Activated CD8-positive, alpha-beta memory T cell treated with anti-CD3 and anti-CD28 coated beads, Interleukin-2, amount 50 U/mL, for 4 hours (primary cell): ENCODE data around the gene GNG8.

Experiments
- DNase-seq: peaks from one replicate; pipeline ENCODE4 v3.0.0-alpha.2; 2020

The GNG8 gene

DNA sequence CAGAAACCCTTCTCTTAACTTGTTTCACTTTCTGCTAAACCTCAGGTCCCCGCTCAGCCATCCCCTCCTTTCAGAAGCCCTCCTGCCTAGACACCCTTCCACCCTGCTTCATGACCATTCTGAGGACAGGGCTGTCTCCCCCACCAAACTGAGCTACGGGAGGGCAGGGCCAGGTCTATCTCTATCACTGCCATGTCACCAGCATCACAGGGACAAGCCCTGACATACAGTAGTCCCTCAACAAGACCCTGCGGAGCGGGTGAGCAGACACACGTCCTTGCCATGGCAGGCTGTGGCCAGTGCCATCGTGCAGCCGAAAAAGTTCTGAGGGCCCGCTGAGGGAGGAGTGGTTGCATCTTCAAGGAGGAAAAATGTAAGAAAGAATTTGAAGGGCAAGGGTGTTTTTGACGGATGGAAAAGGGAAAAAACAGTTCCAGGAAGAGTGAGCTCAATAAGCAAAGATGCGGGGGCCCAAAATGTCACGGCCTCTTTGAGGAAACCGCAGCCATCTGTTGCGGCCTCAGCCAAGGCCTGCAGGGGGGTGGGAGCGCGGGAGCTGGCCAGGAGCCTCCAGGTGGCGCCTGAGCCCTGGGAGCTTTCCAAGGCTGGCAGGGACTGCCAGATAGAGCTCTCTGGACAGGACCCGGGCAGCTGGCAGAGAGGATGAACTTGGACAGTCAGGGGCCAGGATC is 19.2 kb downstream of the GNG8 start:
- DNase-seq = no peak

DNA sequence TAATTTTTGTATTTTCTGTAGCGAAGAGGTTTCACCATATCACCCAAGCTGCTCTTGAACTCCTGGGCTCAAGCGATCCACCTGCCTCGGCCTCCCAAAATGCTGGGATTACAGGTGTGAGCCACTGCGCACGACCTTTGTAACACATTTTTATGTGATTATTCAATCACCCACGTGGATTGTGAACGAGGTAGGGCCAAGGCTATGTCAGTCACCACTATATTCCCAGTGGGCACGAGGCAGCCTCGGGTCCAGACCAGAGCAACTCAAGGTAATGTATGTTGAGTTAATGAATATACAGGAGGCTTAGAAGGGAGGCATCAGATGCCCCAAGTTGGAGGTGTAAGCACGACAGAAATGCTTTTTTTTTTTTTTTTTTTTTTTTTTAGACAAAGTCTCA is 20.0 kb downstream of the GNG8 start:
- no peak for DNase-seq

DNA sequence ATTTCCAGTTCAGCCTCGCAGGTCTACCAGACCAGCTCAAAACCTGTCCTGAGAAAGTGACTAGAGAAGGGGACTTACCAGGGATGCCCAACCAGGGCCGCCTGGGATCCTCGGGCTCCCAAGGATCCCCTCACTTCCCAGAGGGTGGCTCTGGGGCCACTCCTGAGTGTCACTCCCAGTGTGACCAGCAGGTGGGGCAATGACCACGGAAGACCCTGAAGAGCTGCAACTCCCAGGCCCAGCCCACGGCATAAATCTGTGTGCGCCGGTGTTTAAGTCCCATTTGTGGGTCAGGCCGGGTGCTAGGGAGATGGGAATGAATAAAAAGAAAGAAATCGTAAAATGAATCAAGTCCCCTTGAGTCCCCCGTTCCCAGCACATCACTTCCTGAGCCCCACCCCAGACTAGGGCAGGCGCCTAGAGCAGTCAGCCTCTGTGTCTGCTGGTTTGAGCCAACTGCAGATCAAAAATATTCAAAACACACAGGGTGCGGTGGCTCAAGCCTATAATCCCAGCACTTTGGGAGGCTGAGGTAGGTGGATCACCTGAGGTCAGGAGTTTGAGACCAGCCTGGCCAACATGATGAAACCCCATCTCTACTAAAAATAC is 21.8 kb downstream of the GNG8 start:
- peak; percentile 83 for DNase-seq

DNA sequence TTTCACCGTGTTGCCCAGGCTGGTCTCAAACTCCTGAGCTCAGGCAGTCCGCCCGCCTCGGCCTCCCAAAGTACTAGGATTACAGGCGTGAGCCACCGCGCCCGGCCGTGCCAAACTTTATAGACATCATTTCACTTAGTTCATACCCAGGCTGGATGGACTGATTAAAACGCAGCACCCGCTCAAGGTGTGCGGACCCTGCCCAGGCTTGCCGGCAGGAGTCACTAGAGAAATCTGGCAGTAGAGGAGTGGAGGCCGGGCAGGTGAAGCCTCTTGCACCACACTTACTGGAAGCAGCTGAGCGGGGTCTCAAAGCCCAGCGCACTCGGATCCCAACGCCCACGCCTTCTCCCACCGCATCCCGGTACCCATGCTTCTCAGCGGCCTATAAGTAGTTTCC is 22.5 kb downstream of the GNG8 start:
- DNase-seq = no peak

DNA sequence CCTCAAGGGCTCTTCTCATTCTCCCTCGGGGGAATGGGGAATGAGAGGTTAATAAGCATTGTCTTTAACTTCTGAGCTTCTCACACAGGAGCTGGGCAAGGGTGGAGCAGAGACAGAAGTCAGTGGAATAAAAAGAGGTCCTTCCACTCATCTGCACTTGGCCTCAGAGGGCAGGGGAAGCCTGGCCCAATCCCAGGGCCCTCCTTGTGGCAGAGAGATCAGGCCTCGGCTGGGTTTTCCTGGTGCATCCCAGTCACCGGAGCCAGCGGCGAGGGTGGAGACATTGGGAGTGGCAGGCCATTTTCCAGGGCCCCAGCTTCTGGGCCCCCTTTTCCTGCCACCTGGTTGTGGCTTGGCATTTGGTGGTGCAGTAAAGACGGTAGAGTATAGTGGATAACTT is 24.2 kb downstream of the GNG8 start:
- DNase-seq = no peak

DNA sequence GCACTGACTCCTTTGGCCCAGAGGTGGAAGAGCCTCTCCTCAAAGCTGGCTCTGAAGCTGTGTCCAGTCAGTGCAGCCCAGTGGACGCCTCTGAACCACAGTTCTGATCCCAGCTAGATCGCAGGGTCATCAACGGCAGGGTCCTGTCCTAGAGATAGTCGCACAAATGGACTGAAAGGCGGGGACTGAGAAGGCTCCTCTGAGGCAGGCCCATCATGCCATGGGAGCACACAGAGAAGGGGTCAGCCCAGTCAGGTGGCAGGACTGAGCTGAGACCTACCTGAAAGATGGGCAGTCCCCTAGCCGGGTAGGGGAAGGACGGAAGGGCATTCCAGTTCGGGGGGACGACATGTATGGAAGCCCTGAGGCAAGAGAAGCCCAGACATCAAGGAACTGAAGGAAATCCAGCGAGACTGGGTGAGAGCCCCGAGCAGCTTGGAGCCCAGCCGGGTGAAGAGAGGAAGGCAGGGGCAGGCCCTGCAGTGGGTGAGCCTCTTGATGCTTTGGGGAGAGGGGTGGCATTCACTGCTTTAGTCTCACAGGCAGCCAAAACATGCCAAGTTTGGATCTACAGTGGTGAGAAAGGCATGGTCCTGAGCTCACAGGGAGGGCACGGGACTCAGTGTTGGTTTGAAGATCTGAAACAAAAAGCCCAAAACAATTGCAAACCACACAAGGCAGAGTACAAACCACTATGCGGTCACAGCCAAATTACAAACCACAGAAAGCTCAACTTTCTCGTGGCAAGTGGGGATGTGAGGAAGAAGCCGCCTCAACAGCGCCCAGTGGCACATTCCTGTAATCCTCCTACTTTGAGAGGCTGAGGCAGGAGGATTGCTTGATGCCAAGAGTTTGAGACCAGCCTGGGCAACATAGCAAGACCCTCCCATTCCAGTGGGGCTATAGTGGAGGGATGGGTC is 24.9 kb downstream of the GNG8 start:
- DNase-seq = no peak

DNA sequence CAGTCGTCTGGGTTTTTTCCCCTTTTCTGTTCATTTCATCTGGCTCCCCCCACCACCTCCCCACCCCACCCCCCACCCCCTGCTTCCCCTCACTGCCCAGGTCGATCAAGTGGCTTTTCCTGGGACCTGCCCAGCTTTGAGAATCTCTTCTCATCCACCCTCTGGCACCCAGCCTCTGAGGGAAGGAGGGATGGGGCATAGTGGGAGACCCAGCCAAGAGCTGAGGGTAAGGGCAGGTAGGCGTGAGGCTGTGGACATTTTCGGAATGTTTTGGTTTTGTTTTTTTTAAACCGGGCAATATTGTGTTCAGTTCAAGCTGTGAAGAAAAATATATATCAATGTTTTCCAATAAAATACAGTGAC is 25.6 kb downstream of the GNG8 start:
- DNase-seq = no peak

DNA sequence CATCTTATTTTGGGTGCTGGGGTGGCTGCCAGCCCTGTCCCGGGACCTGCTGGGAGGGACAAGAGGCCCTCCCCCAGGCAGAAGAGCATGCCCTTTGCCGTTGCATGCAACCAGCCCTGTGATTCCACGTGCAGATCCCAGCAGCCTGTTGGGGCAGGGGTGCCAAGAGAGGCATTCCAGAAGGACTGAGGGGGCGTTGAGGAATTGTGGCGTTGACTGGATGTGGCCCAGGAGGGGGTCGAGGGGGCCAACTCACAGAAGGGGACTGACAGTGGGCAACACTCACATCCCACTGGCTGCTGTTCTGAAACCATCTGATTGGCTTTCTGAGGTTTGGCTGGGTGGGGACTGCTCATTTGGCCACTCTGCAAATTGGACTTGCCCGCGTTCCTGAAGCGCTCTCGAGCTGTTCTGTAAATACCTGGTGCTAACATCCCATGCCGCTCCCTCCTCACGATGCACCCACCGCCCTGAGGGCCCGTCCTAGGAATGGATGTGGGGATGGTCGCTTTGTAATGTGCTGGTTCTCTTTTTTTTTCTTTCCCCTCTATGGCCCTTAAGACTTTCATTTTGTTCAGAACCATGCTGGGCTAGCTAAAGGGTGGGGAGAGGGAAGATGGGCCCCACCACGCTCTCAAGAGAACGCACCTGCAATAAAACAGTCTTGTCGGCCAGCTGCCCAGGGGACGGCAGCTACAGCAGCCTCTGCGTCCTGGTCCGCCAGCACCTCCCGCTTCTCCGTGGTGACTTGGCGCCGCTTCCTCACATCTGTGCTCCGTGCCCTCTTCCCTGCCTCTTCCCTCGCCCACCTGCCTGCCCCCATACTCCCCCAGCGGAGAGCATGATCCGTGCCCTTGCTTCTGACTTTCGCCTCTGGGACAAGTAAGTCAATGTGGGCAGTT is 26.2 kb downstream of the GNG8 start:
- no peak for DNase-seq

DNA sequence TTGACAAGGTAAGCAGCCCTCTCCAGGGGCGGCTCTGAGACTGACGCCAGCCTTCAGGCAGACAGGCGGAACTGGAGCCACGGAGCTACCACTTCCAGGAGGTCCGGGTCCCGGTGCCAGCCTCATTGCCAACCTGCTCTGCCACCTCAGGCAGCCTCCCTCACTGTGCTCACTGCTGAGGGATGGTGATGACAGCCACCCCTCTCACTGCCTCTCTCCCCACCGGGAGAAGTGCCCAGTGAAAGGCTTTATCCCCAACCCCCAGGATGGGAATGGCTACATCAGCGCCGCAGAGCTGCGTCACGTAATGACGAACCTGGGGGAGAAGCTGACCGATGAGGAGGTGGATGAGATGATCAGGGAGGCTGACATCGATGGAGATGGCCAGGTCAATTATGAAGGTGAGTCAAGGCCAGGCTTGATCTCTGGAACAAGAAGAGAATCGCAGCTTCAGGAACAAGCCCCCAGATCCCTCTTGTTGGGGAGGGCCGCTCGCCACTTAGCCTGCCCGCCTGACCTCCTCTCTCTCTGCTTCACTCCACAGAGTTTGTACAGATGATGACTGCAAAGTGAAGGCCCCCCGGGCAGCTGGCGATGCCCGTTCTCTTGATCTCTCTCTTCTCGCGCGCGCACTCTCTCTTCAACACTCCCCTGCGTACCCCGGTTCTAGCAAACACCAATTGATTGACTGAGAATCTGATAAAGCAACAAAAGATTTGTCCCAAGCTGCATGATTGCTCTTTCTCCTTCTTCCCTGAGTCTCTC is 27.2 kb downstream of the GNG8 start:
- DNase-seq = no peak

DNA sequence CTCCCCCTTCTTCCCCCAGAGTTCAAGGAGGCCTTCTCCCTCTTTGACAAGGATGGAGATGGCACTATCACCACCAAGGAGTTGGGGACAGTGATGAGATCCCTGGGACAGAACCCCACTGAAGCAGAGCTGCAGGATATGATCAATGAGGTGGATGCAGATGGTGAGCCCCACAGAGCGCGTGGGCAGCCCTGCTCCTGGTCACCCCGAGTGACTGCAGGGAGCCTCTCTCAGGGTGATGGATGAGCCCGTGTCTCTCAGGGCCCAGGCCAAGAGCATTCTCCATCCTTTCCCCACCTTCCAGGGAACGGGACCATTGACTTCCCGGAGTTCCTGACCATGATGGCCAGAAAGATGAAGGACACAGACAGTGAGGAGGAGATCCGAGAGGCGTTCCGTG is 27.8 kb downstream of the GNG8 start:
- no peak for DNase-seq

DNA sequence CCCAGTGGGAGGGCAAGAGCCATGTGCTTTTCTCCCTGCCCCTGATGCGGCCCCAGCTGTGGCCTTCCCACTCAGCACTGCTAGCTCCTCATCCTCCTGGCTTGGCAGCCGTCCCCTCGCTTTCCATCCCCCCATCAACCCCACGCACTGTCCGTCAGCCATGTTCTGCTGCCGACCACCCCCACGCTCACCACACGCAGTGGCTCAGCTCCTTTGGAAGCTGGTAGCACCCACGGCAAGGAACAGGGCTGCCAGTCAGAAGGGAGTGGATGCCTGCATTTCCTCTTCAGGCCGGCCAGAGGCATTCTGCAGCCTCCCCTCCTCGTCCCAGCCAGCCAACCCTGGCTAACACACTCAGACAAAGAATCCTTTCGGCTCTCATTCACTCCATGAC is 28.6 kb downstream of the GNG8 start:
- DNase-seq = no peak

DNA sequence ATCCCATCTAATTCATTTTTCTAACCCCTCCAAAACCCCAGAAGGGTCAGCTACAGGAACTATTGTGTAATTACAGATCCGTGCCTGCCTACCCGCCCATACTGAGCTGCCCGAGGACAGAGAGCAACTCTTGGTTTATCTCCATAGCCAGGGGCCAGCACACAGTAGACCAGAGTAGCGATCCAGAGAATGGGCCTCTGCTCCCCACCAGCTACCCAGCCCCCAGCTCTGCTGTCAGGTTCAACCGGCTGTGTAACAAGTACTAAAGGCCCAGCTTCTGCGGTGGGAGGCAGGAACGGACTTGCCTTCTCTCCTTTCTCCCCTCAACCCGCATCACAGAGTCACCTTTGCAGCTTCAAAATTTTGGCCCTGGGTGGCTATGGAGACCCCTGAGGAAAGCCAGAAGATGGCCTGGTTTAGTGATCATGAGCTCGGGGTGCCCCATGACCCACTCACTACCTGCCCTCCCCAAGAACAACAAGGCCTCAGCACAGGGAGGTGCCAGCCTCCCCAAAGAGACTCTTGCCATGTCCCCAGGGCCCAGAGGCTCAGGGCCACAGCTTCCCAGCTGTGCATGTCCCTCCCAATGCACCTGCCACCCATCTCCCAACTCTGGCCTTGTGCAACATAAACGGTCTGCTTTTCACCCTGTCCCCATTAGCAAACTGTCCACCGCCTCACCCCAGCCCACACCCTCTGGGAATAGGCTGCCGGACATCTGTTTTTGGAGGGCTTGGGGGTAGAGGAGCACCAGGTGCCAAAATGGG is 29.1 kb downstream of the GNG8 start:
- DNase-seq = no peak

DNA sequence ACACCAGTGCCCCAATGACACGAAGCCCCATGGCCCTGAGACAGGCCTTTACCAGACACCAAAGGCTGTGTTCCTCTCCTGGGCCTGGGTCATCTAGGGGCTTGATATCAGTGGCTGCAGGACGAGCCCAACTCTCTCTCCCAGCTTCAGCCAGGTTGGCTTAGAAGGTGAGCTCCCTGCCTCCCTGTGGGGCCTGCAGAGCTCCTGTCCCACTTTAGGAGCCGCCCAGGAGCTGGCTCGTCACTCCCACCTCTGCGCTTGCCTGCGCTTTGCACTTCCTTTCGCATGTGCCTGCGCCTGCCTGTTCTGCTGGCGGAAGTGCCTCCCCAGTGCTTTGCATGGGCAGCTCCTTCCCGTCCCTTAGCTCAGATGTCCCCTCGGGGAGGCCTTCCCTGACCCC is 30.0 kb downstream of the GNG8 start:
- no peak for DNase-seq

DNA sequence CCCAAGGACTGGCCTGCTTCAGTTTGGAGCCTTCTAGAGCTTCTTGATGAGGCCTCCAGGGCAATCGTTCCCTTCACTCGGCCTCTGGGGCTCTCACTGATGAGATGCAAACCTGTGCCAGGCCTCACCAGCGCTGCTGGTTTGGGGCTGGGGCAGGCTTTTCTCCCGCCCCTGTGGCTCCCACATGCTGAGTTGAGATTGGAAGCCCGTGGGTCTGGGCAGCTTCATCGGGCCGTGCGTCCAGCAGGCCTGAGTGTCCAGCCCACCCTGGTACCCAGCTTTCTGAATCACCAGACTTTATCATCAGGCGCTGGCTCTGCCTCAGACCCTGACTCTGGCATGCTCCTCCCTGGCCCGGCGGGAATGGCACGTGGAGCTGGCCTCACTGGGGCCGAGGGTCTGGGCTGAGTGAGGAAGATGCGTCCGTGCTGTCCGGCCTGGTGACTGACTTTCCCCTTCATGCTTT is 30.6 kb downstream of the GNG8 start:
- no peak for DNase-seq

DNA sequence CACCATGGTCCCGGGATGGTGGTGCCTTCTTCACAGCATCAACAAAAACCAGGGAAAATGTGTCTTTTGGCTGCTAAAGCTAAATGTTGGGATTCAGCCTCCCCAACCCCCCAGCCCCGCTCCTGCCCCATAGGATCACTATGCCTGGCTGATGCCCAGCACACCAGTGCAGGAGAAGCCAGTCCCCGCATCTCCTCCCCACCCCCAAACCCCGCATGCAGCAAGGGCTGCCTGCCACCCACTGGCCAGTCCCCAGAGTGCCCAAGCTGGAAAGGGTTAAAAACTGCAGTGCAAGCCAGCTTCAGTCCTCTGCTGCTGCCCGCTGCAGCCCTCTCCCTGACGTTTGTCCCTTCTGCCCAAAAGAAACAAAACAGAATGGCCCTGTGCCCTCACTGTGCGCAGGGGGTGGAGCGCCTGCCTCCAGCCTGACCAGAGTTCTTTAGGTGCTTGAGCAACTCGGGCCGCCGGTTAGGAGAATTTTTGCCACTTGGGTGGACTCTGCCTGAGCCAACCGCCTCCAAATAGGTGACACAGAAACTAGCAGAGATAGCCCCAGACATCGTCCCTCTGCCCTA is 31.1 kb downstream of the GNG8 start:
- DNase-seq = no peak

DNA sequence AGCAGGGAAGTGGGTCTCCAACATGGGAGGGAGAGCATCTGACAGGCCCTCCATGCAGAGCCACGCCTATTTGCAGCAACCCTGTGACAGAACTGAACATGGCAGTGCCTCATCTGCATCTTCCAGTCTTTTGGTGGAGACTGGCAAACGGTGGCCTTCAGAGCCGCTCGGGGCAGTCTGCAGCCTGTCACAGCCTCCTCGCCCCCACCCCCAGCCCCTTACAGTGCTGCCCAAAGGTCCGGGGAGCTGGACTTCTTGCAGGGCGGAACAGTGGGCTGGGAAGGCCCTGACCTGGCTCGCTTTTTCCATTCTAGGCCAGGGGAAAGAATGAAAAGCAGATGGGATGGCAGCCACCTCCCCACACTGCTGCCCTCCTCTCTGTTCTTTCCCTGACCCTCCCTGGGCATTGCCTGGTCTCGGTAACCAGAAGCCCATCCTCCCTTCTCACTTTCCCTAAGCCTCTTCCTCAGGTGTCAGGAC is 32.2 kb downstream of the GNG8 start:
- DNase-seq = no peak

DNA sequence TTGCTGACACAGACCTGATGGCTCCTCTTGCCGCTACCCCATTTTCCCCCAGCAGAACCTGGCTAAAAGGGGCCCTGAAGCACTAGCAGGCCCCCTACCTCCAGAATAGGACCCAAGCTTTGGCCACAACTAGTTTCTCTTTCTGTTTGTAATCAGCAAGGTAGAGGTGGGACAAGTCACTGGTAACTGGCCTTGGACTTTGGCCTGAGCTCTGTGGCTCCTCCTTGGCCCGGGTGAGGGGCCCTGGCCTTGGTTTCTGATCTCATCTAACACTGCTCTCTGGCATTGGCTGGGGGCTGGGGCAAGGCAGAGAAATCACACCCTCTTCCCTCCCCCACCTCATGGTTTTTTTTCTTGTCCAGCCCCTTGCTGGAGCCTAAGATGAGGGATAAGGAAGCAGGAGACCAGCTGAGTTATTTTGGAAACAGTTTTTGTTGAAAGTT is 32.8 kb downstream of the GNG8 start:
- no peak for DNase-seq

DNA sequence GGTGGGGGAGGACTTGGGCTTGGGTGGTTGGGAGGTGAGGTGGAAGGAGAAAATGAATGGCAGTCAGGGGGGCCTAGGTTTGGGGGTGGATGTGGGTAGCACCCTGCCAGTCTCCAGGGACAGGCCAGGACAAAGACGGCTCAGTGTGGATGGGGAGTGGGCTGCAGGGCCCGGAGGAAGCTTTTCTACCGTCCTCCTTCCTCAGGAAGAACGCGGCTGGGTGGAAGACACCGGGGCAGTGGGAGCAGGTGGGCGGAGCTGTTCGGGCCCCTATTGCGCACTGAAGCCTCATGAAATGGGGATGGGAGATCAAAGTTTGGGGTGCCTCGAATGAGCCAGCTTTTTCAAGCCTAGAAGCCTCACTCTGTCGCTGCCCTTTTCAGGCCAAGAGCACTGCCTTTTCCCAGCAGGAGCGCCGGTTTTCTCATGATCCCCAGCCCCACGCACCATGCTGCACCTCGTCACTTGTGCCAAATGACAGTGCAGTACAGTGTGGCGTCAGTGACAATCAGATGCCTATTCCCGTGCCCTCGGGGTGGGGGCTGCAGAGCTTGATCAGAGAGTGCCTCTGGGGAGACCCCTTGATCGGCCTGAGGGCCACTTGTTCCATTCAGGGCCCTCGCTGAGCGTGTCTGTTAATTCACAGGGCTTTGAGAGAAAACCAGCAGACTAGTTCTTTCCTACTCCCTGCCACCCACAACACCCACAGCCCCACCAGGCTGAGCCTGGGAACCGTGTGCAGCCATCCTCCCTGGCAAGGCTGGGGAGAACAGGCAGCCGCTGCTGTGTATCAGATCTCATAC is 33.4 kb downstream of the GNG8 start:
- DNase-seq = peak; percentile 58

DNA sequence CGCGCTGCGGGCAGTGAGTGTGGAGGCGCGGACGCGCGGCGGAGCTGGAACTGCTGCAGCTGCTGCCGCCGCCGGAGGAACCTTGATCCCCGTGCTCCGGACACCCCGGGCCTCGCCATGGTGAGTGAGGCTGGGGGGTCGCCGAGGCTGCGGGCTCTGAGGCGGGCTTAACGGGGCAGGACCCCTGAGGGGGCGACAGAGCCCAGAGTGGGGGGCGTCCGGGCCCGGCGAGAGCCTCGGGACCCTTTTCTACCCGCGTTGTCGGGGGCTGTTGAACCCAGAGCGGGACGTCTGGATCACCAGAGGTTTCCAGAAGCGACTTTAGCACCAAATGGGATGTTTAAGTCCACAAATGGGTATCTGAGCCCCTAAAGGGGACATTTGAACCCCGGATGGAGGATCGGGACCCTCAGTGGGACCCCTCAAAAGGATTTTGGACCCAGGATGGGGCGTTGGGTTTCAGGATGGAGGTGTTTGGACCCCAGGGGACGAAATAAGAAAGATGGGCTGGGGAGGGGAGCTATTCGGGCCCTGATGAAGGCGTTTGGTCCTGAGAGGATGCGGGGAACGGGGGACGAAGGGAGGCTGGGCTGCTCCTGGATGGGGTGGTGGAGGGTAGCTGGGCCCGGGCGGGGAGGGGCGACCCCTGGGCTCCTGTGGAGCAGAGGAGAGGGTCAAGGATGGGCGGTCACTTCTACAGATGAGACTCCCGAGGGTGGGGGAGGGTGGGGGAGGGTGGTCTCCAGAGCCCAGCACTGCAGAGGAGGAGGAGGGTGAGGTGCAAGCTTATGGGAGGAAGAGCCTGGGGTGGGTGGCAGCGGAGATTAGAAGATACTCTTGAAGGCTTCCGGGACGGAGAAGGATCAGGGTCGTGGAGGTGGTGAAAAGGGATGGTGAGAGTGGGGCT is 34.4 kb downstream of the GNG8 start, which contains the start of gene CALM3:
TSS of gene CALM3 (plus strand) at position 13 of the 907 bp plus-strand sequence. CDS start at position 118, 105 bp downstream.
- no peak for DNase-seq
